Trophoblast cell (in vitro differentiated cells and primary cell): ENCODE data around the gene FUT3.

ENCODE experiments used
- DNase-seq, 2 donors: peaks; one replicate each; pipeline ENCODE4 v3.0.0-alpha.2; 2016
- H2AFZ ChIP-seq: 2 replicates; pipeline ENCODE4 v1.6.1; 2013; ENCODE audit warnings: low read length, moderate library complexity, mild to moderate bottlenecking; ENCODE audit not compliant: insufficient read depth, poor library complexity
- H2AK5ac ChIP-seq: 2 replicates; pipeline ENCODE4 v1.6.1; 2013; ENCODE audit warnings: mild to moderate bottlenecking, low read length
- H2BK120ac ChIP-seq: 2 replicates; pipeline ENCODE4 v1.6.1; 2013; ENCODE audit warnings: low read length, mild to moderate bottlenecking, moderate library complexity; ENCODE audit not compliant: insufficient read depth, poor library complexity
- H2BK12ac ChIP-seq: 2 replicates; pipeline ENCODE4 v1.6.1; 2013; ENCODE audit warnings: mild to moderate bottlenecking, low read length, moderate library complexity
- H2BK5ac ChIP-seq: 2 replicates; pipeline ENCODE4 v1.6.1; 2013; ENCODE audit warnings: low read length, low read depth, moderate library complexity, mild to moderate bottlenecking; ENCODE audit not compliant: poor library complexity
- H3K14ac ChIP-seq: 2 replicates; pipeline ENCODE4 v1.6.1; 2013; ENCODE audit warnings: mild to moderate bottlenecking, low read length
- H3K18ac ChIP-seq: 2 replicates; pipeline ENCODE4 v1.6.1; 2013; ENCODE audit warnings: mild to moderate bottlenecking, low read length
- H3K23ac ChIP-seq: 2 replicates; pipeline ENCODE4 v1.6.1; 2013; ENCODE audit warnings: low read length
- H3K27ac ChIP-seq: 2 replicates; pipeline ENCODE4 v1.5.1; 2013; ENCODE audit warnings: low read depth, mild to moderate bottlenecking, inconsistent platforms, low read length, moderate library complexity
- H3K27me3 ChIP-seq: 2 replicates; pipeline ENCODE4 v1.6.1; 2013; ENCODE audit warnings: inconsistent platforms, mild to moderate bottlenecking, low read length, moderate library complexity; ENCODE audit not compliant: insufficient read depth
- H3K36me3 ChIP-seq, 2 experiments: 1 replicate in 1 of 2; 2 replicates in 1 of 2; pipeline ENCODE4 v1.6.1; 2013; ENCODE audit warnings: low read length in 2 of 2, mild to moderate bottlenecking in 2 of 2, moderate library complexity in 1 of 2; ENCODE audit not compliant: insufficient read depth in 2 of 2, control insufficient read depth in 1 of 2
- H3K4ac ChIP-seq: 2 replicates; pipeline ENCODE4 v1.6.1; 2013; ENCODE audit warnings: low read depth, mild to moderate bottlenecking, low read length, moderate library complexity
- H3K4me1 ChIP-seq, 2 experiments: 1 replicate in 1 of 2; 2 replicates in 1 of 2; pipeline ENCODE4 v1.6.1; 2013; ENCODE audit warnings: low read length in 2 of 2, mild to moderate bottlenecking in 2 of 2, moderate library complexity in 1 of 2; ENCODE audit not compliant: insufficient read depth in 2 of 2, control insufficient read depth in 1 of 2
- H3K4me2 ChIP-seq: 2 replicates; pipeline ENCODE4 v1.6.1; 2013; ENCODE audit warnings: inconsistent platforms, mild to moderate bottlenecking, low read length, moderate library complexity
- H3K4me3 ChIP-seq: 2 replicates; pipeline ENCODE4 v1.5.1; 2013; ENCODE audit warnings: mild to moderate bottlenecking, low read depth, low read length, inconsistent platforms
- H3K79me1 ChIP-seq: one replicate; pipeline ENCODE4 v1.6.1; 2013; ENCODE audit warnings: low read length
- H3K79me2 ChIP-seq: 2 replicates; pipeline ENCODE4 v1.6.1; 2013; ENCODE audit warnings: low read length, mild to moderate bottlenecking; ENCODE audit not compliant: control insufficient read depth, insufficient read depth, poor library complexity
- H3K9ac ChIP-seq: 2 replicates; pipeline ENCODE4 v1.6.1; 2013; ENCODE audit warnings: mild to moderate bottlenecking, low read length
- H3K9me3 ChIP-seq: 2 replicates; pipeline ENCODE4 v1.6.1; 2013; ENCODE audit warnings: low read depth, mild to moderate bottlenecking, control low read depth, inconsistent platforms, low read length; ENCODE audit not compliant: insufficient read depth
- H4K12ac ChIP-seq: 2 replicates; pipeline ENCODE4 v1.6.1; 2013; ENCODE audit warnings: low read depth, mild to moderate bottlenecking, low read length, moderate library complexity
- H4K8ac ChIP-seq: 2 replicates; pipeline ENCODE4 v1.6.1; 2013; ENCODE audit warnings: low read depth, mild to moderate bottlenecking, low read length, moderate library complexity
- H4K91ac ChIP-seq: one replicate; pipeline ENCODE4 v1.6.1; 2013; ENCODE audit warnings: low read depth, mild to moderate bottlenecking, low read length, moderate library complexity
- WGBS: extraction: QIAGEN DNeasy Blood & Tissue Kit; methylation state at CpG from one replicate; pipeline ENCODE4 v1.1.7; 2013; ENCODE audit warnings: missing lambda C conversion rate; ENCODE audit not compliant: insufficient read length, insufficient coverage; ENCODE audit errors: extremely low coverage; 5-methylcytosine and 5-hydroxymethylcytosine counted together

FUT3 gene

DNA sequence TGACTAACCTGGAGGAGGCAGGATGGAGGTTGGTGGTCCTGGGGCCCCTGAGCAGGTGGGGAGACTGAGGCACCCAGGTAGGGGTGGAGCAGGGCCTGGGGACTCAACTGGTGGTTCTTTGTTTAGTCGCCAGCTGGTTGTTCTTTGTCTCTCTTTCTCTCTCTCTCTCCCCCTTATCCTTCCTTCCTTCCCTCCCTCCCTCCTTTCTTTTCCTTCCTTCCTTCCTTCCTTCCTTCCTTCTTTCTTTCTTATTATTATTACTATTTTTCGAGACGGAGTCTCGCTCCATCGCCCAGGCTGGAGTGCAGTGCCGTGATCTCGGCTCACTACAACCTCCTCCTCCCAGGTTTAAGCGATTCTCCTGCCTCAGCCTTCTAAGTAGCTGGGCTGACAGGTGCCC is 53.0 kb downstream of the FUT3 start:
- H2BK12ac ChIP-seq: no peak overlapping the region
- DNase-seq: no peak
- no peaks in the 10 kb centered on the region for H3K36me3 ChIP-seq
- peaks cover 3% of the 10 kb centered on the region for H3K9me3 ChIP-seq
- no peak overlapping the region for H3K4me2 ChIP-seq
- H2BK120ac ChIP-seq: no peak overlapping the region
- H3K27ac ChIP-seq: no peak overlapping the region
- H2AK5ac ChIP-seq: no peak overlapping the region
- no peak overlapping the region for H4K12ac ChIP-seq
- WGBS: 100% methylated on average over 2 of the region's 8 CpGs
- H2BK5ac ChIP-seq: no peak overlapping the region
- H4K8ac ChIP-seq: no peak overlapping the region
- no peaks in the 10 kb centered on the region for H3K4me1 ChIP-seq
- H3K79me2 ChIP-seq: no peaks in the 10 kb centered on the region
- no peak overlapping the region for H3K23ac ChIP-seq
- no peaks in the 10 kb centered on the region for H3K79me1 ChIP-seq
- no peak overlapping the region for H3K9ac ChIP-seq
- H3K4ac ChIP-seq: no peak overlapping the region
- H3K4me3 ChIP-seq: no peak overlapping the region
- H4K91ac ChIP-seq: no peak overlapping the region
- H2AFZ ChIP-seq: no peak overlapping the region
- H3K18ac ChIP-seq: no peak overlapping the region
- H3K27me3 ChIP-seq: no peaks in the 10 kb centered on the region
- H3K14ac ChIP-seq: no peak overlapping the region

DNA sequence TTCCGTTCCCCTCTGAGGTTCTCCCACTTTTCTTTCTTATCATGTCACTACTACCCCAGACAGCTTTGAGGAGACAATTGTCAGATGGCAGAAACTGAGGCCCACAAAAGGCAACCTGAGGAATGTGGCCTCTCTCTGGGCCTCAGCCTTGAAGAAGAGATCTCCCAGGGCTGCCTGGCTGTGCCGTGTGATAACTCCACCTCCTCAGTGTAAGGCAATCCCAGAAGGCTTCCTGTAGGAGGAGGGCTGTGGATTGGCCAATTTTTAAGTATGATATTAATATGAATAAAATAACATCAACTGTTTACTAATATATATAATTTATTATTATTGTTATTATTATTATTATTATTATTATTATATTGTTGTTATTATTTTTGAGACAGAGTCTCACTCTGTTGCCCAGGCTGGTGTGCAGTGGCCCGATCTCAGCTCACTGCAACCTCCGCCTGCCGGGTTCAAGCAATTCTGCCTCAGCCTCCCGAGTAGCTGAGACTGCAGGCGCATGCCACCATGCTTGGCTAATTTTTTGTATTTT is 55.8 kb downstream of the FUT3 start:
- WGBS: no CpG with 5 or more reads among the region's 7 CpGs
- Histone ChIP-seq H3K27ac (no peak overlapping the region), H4K12ac (no peak overlapping the region), H2BK5ac (no peak overlapping the region), H3K23ac (no peak overlapping the region), H2BK120ac (no peak overlapping the region), H3K79me2 (peaks cover 2% of the 10 kb centered on the region), H4K91ac (no peak overlapping the region), H3K9me3 (peaks cover 2% of the 10 kb centered on the region), H3K9ac (no peak overlapping the region), H4K8ac (no peak overlapping the region), H2AK5ac (no peak overlapping the region), H3K4me2 (no peak overlapping the region), H2BK12ac (no peak overlapping the region), H3K14ac (no peak overlapping the region), H3K27me3 (no peaks in the 10 kb centered on the region), H3K36me3 (no peaks in the 10 kb centered on the region), H3K18ac (no peak overlapping the region), H3K4ac (no peak overlapping the region), H3K4me1 (no peaks in the 10 kb centered on the region), H2AFZ (no peak overlapping the region), H3K4me3 (no peak overlapping the region), H3K79me1 (peaks cover 4% of the 10 kb centered on the region)
- no peak for DNase-seq

DNA sequence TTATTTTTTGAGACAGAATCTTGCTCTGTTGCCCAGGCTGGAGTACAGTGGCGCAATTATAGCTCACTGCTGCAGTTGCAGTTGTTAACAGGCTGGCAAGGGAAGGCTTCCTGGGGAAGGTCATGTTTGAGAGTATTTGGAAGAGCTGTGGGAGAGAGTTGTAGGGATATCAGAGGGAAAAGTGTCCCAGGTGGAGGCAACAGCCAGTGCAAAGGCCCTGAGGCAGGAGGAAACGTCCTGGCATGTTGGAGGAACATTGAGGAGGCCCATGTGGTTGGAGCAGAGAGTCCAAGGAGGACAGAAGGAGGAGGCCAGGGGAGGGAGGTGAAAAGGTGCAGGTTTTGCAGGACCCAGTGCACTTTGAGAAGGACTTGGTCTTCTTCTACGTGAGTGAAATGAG is 58.1 kb downstream of the FUT3 start:
- Histone ChIP-seq H3K9ac (peak overlapping the region; percentile 7), H3K79me2 (peaks cover 2% of the 10 kb centered on the region), H3K79me1 (peaks cover 4% of the 10 kb centered on the region), H3K4ac (no peak overlapping the region), H3K36me3 (peaks cover 18% of the 10 kb centered on the region in 2 experiments), H2BK12ac (no peak overlapping the region), H2AK5ac (no peak overlapping the region), H4K12ac (no peak overlapping the region), H3K9me3 (peaks cover 2% of the 10 kb centered on the region), H2BK5ac (no peak overlapping the region), H3K4me3 (no peak overlapping the region), H3K27me3 (no peaks in the 10 kb centered on the region), H3K14ac (no peak overlapping the region), H4K91ac (no peak overlapping the region), H2AFZ (no peak overlapping the region), H3K23ac (no peak overlapping the region), H3K4me2 (no peak overlapping the region), H3K18ac (no peak overlapping the region), H4K8ac (no peak overlapping the region), H3K27ac (no peak overlapping the region), H3K4me1 (peaks cover 3 to 6% of the 10 kb centered on the region in 2 experiments), H2BK120ac (no peak overlapping the region)
- no CpG with 5 or more reads among the region's 3 CpGs for WGBS
- DNase-seq: no peak
